Mesenchymal stem cell (in vitro differentiated cells and primary cell): ENCODE results near the gene ANKRD50.

Experiments
- DNase-seq: peaks from one replicate; pipeline ENCODE4 v3.0.0-alpha.2; 2013
- H2AFZ ChIP-seq: one replicate; pipeline ENCODE4 v1.6.1; 2013; ENCODE audit warnings: low read depth, mild to moderate bottlenecking, control low read depth, inconsistent platforms, low read length, moderate library complexity
- H2AK5ac ChIP-seq: 2 replicates; pipeline ENCODE4 v1.6.1; 2013; ENCODE audit warnings: low read length, moderate library complexity, mild to moderate bottlenecking, inconsistent platforms; ENCODE audit not compliant: severe bottlenecking
- H2BK120ac ChIP-seq: one replicate; pipeline ENCODE4 v1.6.1; 2013; ENCODE audit warnings: low read depth, mild to moderate bottlenecking, inconsistent platforms, low read length, moderate library complexity
- H2BK12ac ChIP-seq, 2 experiments: one replicate each; pipeline ENCODE4 v1.6.1; 2013; ENCODE audit warnings: inconsistent platforms in 2 of 2, low read length in 2 of 2, mild to moderate bottlenecking in 2 of 2, moderate library complexity in 2 of 2, control low read depth in 1 of 2
- H2BK15ac ChIP-seq: one replicate; pipeline ENCODE4 v1.6.1; 2013; ENCODE audit warnings: mild to moderate bottlenecking, low read depth, inconsistent platforms; ENCODE audit not compliant: poor library complexity, severe bottlenecking
- H2BK5ac ChIP-seq: 2 replicates; pipeline ENCODE4 v1.6.1; 2013; ENCODE audit warnings: low read depth, mild to moderate bottlenecking, low read length, control low read depth, inconsistent platforms; ENCODE audit not compliant: poor library complexity, severe bottlenecking
- H3K14ac ChIP-seq, 2 experiments: one replicate each; pipeline ENCODE4 v1.6.1; 2013; ENCODE audit warnings: inconsistent platforms in 2 of 2, low read length in 2 of 2, control low read depth in 1 of 2, mild to moderate bottlenecking in 1 of 2, moderate library complexity in 1 of 2
- H3K18ac ChIP-seq, 2 experiments: one replicate each; pipeline ENCODE4 v1.6.1; 2013; ENCODE audit warnings: inconsistent platforms in 2 of 2, low read length in 2 of 2, control low read depth in 1 of 2, low read depth in 1 of 2, mild to moderate bottlenecking in 1 of 2
- H3K23ac ChIP-seq, 2 experiments: one replicate each; pipeline ENCODE4 v1.6.1; 2013; ENCODE audit warnings: inconsistent platforms in 2 of 2, low read length in 2 of 2, mild to moderate bottlenecking in 2 of 2, moderate library complexity in 2 of 2, control low read depth in 1 of 2
- H3K27ac ChIP-seq: 2 replicates; pipeline ENCODE4 v1.5.1; 2013; ENCODE audit warnings: mild to moderate bottlenecking, moderate library complexity, low read length, control low read depth, inconsistent platforms; ENCODE audit not compliant: poor library complexity, severe bottlenecking
- H3K27me3 ChIP-seq, 2 experiments: 2 replicates each; pipeline versions ENCODE4 v1.6.1 to v1.7.0; 2013; ENCODE audit warnings: low read length in 2 of 2, mild to moderate bottlenecking in 2 of 2, moderate library complexity in 2 of 2, control low read depth in 1 of 2, inconsistent platforms in 1 of 2; ENCODE audit not compliant: control insufficient read depth in 1 of 2, insufficient read depth in 1 of 2
- H3K36me3 ChIP-seq, 2 experiments: 2 replicates each; pipeline versions ENCODE4 v1.6.1 to v1.7.0; 2013; ENCODE audit warnings: low read length in 2 of 2, control low read depth in 1 of 2, inconsistent platforms in 1 of 2, low read depth in 1 of 2, mild to moderate bottlenecking in 1 of 2; ENCODE audit not compliant: insufficient read depth in 2 of 2, control insufficient read depth in 1 of 2
- H3K4ac ChIP-seq, 2 experiments: one replicate each; pipeline ENCODE4 v1.6.1; 2013; ENCODE audit warnings: inconsistent platforms in 2 of 2, low read length in 2 of 2, mild to moderate bottlenecking in 2 of 2, moderate library complexity in 2 of 2, control low read depth in 1 of 2, low read depth in 1 of 2
- H3K4me1 ChIP-seq: 2 replicates; pipeline ENCODE4 v1.6.1; 2013; ENCODE audit warnings: low read depth, low read length, control low read depth; ENCODE audit not compliant: control insufficient read depth, insufficient read depth
- H3K4me2 ChIP-seq: 2 replicates; pipeline ENCODE4 v1.6.1; 2013; ENCODE audit warnings: low read length, mild to moderate bottlenecking, inconsistent platforms; ENCODE audit not compliant: poor library complexity, severe bottlenecking
- H3K4me3 ChIP-seq, 2 experiments: 2 replicates each; pipeline versions ENCODE4 v1.5.1 to v1.7.0; 2013; ENCODE audit warnings: low read length in 2 of 2, mild to moderate bottlenecking in 2 of 2, control low read depth in 1 of 2, low read depth in 1 of 2; ENCODE audit not compliant: insufficient read depth in 1 of 2
- H3K79me1 ChIP-seq: replicated peaks from 2 replicates; pipeline ENCODE4 v1.6.1; 2013; ENCODE audit warnings: mild to moderate bottlenecking, control low read depth, low read length, inconsistent platforms; ENCODE audit not compliant: poor library complexity, severe bottlenecking
- H3K9ac ChIP-seq: 2 replicates; pipeline ENCODE4 v1.7.0; 2013; ENCODE audit warnings: mild to moderate bottlenecking, low read length, moderate library complexity
- H3K9me3 ChIP-seq: 2 replicates; pipeline ENCODE4 v1.7.0; 2013; ENCODE audit warnings: mild to moderate bottlenecking, low read length; ENCODE audit not compliant: control insufficient read depth
- H4K8ac ChIP-seq: one replicate; pipeline ENCODE4 v1.6.1; 2013; ENCODE audit warnings: inconsistent platforms, mild to moderate bottlenecking, low read length, moderate library complexity
- H4K91ac ChIP-seq: one replicate; pipeline ENCODE4 v1.6.1; 2013; ENCODE audit warnings: mild to moderate bottlenecking, low read length, inconsistent platforms
- WGBS: methylation state at CpG from one replicate; pipeline ENCODE4 v1.1.7; 2013; ENCODE audit warnings: mixed read lengths; 5-methylcytosine and 5-hydroxymethylcytosine counted together

ANKRD50 gene

GRCh38 chr4:124682384-124682783 is 30.1 kb downstream of the ANKRD50 start:
- H2AK5ac ChIP-seq = no peak overlapping the region
- WGBS = 100% methylated on average over 2 of the region's 2 CpGs

GRCh38 chr4:124666496-124666895 is 46.0 kb downstream of the ANKRD50 start:
- H2BK15ac ChIP-seq = no peak overlapping the region
- H2AK5ac ChIP-seq = no peak overlapping the region
- H2AFZ ChIP-seq = no peak overlapping the region
- no peak overlapping the region for H4K8ac ChIP-seq
- 100% methylated on average over 2 of the region's 2 CpGs for WGBS
- peaks cover 12 to 48% of the 10 kb centered on the region in 2 experiments for H3K36me3 ChIP-seq
- no peak overlapping the region for H3K9ac ChIP-seq
- no peak overlapping the region for H3K4me3 ChIP-seq
- H3K9me3 ChIP-seq = no peaks in the 10 kb centered on the region
- H3K4ac ChIP-seq = no peak overlapping the region
- no peak overlapping the region for H2BK120ac ChIP-seq
- no peaks in the 10 kb centered on the region for H3K27me3 ChIP-seq
- H3K79me1 ChIP-seq = peaks cover 25% of the 10 kb centered on the region
- no peaks in the 10 kb centered on the region for H3K4me1 ChIP-seq
- no peak overlapping the region for H3K23ac ChIP-seq
- H3K4me2 ChIP-seq = no peak overlapping the region
- no peak overlapping the region for H4K91ac ChIP-seq
- DNase-seq = no peak
- H2BK5ac ChIP-seq = no peak overlapping the region
- H3K18ac ChIP-seq = no peak overlapping the region
- H2BK12ac ChIP-seq = no peak overlapping the region
- no peak overlapping the region for H3K27ac ChIP-seq
- H3K14ac ChIP-seq = no peak overlapping the region

More at GRCh38 chr4:124682384-124682783, 30.1 kb downstream of the ANKRD50 start:
- Histone ChIP-seq H4K91ac (no peak overlapping the region), H3K79me1 (peaks cover 16% of the 10 kb centered on the region), H2BK120ac (no peak overlapping the region), H2BK15ac (no peak overlapping the region), H2BK12ac (no peak overlapping the region), H3K23ac (no peak overlapping the region), H3K27ac (no peak overlapping the region), H3K4me2 (no peak overlapping the region), H3K14ac (no peak overlapping the region), H3K9ac (no peak overlapping the region), H3K36me3 (peaks cover 0 to 20% of the 10 kb centered on the region in 2 experiments), H3K9me3 (no peaks in the 10 kb centered on the region), H3K18ac (no peak overlapping the region), H3K27me3 (no peaks in the 10 kb centered on the region), H3K4me1 (peaks cover 3% of the 10 kb centered on the region), H2BK5ac (no peak overlapping the region), H3K4ac (no peak overlapping the region), H3K4me3 (no peak overlapping the region), H2AFZ (no peak overlapping the region), H4K8ac (no peak overlapping the region)
- no peak for DNase-seq

GRCh38 chr4:124658795-124659194 is 53.7 kb downstream of the ANKRD50 start:
- no peak overlapping the region for H2BK5ac ChIP-seq
- no peak overlapping the region for H4K8ac ChIP-seq
- H3K27ac ChIP-seq = no peak overlapping the region
- no peaks in the 10 kb centered on the region for H3K27me3 ChIP-seq
- no peak overlapping the region for H2AK5ac ChIP-seq
- H2BK15ac ChIP-seq = no peak overlapping the region
- H2BK12ac ChIP-seq = no peak overlapping the region
- 95% methylated on average over 1 of the region's 1 CpG for WGBS
- DNase-seq = no peak
- no peak overlapping the region for H3K9ac ChIP-seq
- no peak overlapping the region for H2BK120ac ChIP-seq
- H3K9me3 ChIP-seq = no peaks in the 10 kb centered on the region
- no peak overlapping the region for H3K14ac ChIP-seq
- no peak overlapping the region for H2AFZ ChIP-seq
- H3K4me1 ChIP-seq = no peaks in the 10 kb centered on the region
- H3K79me1 ChIP-seq = peaks cover 3% of the 10 kb centered on the region
- H3K18ac ChIP-seq = no peak overlapping the region
- H3K4me2 ChIP-seq = no peak overlapping the region
- H3K36me3 ChIP-seq = no peaks in the 10 kb centered on the region
- H3K4me3 ChIP-seq = no peak overlapping the region
- H4K91ac ChIP-seq = no peak overlapping the region
- H3K4ac ChIP-seq = no peak overlapping the region
- H3K23ac ChIP-seq = no peak overlapping the region

- Histone ChIP-seq H3K9me3 (no peaks in the 10 kb centered on the region), H2BK15ac (no peak overlapping the region), H4K8ac (no peak overlapping the region), H3K9ac (no peak overlapping the region), H2AK5ac (no peak overlapping the region), H3K27me3 (no peaks in the 10 kb centered on the region), H3K14ac (no peak overlapping the region), H2BK5ac (no peak overlapping the region), H3K4me1 (no peaks in the 10 kb centered on the region), H3K18ac (no peak overlapping the region), H3K27ac (no peak overlapping the region), H3K79me1 (no peaks in the 10 kb centered on the region), H2BK120ac (no peak overlapping the region), H3K36me3 (peaks cover 5 to 12% of the 10 kb centered on the region in 2 experiments), H2BK12ac (no peak overlapping the region), H3K4ac (no peak overlapping the region), H2AFZ (no peak overlapping the region), H3K4me3 (no peak overlapping the region), H3K4me2 (no peak overlapping the region), H3K23ac (no peak overlapping the region), H4K91ac (no peak overlapping the region)
- DNase-seq = no peak
- 98% methylated on average over 30 of the region's 30 CpGs for WGBS
Measured at GRCh38 chr4:124650614-124651013, 61.9 kb downstream of the ANKRD50 start.
